Endometrium (tissue), 2 donors: ENCODE results near the gene IRF7.
"Not testable (repeated sequence)": the region's sequence is repeated elsewhere in the genome, so short reads cannot be mapped to it uniquely, and the experiment has no call there.

Experiments
- FAIRE-seq: peaks from 2 replicates; lab custom pipeline; 2012; peaks lifted over from hg19 to GRCh38; lab: Jason Lieb, UNC
- donor health status: control.
- donor health status: control.

IRF7 gene

GRCh38 chr11:615504-616319 is at the start of gene IRF7:
TSS of gene IRF7 (minus strand) at chr11:615950. CDS start at chr11:615364, 586 bp downstream.
- FAIRE-seq, result peak; percentile 92

- no peak for FAIRE-seq
These were observed 49.4 kb upstream of the IRF7 start for GRCh38 chr11:665062-665703.

- no peak for FAIRE-seq
These were observed 47.0 kb upstream of the IRF7 start for GRCh38 chr11:662689-663274.

- no peak for FAIRE-seq
These were observed 45.1 kb upstream of the IRF7 start for GRCh38 chr11:660681-661444.

- FAIRE-seq, result no peak
These were observed 44.5 kb upstream of the IRF7 start for GRCh38 chr11:660281-660680.

- FAIRE-seq, result no peak
These were observed 43.9 kb upstream of the IRF7 start for GRCh38 chr11:659532-660085.

GRCh38 chr11:657691-658126 is 42.0 kb upstream of the IRF7 start:
- FAIRE-seq, result no peak

GRCh38 chr11:656866-657265 is 41.1 kb upstream of the IRF7 start:
- no peak for FAIRE-seq

GRCh38 chr11:656426-656825 is 40.7 kb upstream of the IRF7 start:
- no peak for FAIRE-seq

- FAIRE-seq, result no peak
These were observed 39.4 kb upstream of the IRF7 start for GRCh38 chr11:655036-655726.

GRCh38 chr11:654444-654843 is 38.7 kb upstream of the IRF7 start:
- not testable (repeated sequence) for FAIRE-seq

- FAIRE-seq, result no peak
These were observed 38.1 kb upstream of the IRF7 start for GRCh38 chr11:653837-654236.

- not testable (repeated sequence) for FAIRE-seq
These were observed 37.4 kb upstream of the IRF7 start for GRCh38 chr11:653136-653535.

GRCh38 chr11:650482-650881 is 34.7 kb upstream of the IRF7 start:
- no peak for FAIRE-seq

- FAIRE-seq, result not testable (repeated sequence)
These were observed 32.0 kb upstream of the IRF7 start for GRCh38 chr11:647672-648158.

GRCh38 chr11:646214-646613 is 30.5 kb upstream of the IRF7 start:
- FAIRE-seq, result no peak

- no peak for FAIRE-seq
These were observed 29.8 kb upstream of the IRF7 start for GRCh38 chr11:645536-645935.

GRCh38 chr11:643849-644738 is 28.3 kb upstream of the IRF7 start:
- FAIRE-seq, result no peak

- FAIRE-seq, result no peak
These were observed 27.6 kb upstream of the IRF7 start for GRCh38 chr11:643366-643765.

GRCh38 chr11:641806-642370 is 26.1 kb upstream of the IRF7 start:
- FAIRE-seq, result no peak
